GM19395 (cell line): ENCODE measurements around the gene NOS1AP.
A peak's percentile ranks its signal among the peaks of the same experiment; 100 is the strongest.
"Not testable (repeated sequence)": the region's sequence is repeated elsewhere in the genome, so short reads cannot be mapped to it uniquely, and the experiment has no call there.

ENCODE experiments used
- ATAC-seq: cut with Tn5 transposase; IDR thresholded peaks from one replicate; pipeline ENCODE4 v1.9.1; 2021; ENCODE audit warnings: mild to moderate bottlenecking, moderate library complexity; ENCODE audit not compliant: unreplicated experiment

The NOS1AP gene

DNA sequence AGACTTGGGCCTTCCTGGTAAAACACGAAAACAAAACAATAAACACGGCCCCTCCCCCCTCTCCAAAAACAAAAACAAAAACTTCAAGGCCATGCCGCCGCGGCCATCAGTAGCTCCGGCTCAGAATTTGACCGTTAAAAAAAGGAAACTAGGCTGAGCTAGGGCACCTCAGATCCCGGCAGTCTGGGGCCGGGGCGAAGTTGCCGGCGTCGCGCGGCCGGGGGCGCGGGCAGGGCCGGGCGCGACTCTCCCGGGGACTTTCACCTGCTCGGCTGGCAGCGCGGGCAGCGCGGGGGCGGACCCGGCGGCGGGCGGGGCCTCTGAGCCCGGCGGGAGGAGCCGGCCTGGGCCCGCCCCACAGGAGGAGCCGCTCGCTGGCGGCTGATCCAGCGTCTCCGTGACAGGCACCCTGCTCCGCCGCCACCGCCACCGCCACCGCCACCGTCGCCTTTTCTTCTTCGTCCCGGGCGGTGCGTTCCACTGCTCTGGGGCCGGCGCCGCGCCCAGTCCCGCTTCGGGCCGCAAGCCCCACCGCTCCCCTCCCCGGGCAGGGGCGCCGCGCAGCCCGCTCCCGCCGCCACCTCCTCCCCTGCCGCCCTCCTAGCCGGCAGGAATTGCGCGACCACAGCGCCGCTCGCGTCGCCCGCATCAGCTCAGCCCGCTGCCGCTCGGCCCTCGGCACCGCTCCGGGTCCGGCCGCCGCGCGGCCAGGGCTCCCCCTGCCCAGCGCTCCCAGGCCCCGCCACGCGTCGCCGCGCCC, at the start of gene NOS1AP:
NOS1AP (plus strand) TSS at position 358 of the 760 bp plus-strand sequence. CDS start 487 bp downstream, outside the sequence.
- peak; percentile 97 for ATAC-seq

DNA sequence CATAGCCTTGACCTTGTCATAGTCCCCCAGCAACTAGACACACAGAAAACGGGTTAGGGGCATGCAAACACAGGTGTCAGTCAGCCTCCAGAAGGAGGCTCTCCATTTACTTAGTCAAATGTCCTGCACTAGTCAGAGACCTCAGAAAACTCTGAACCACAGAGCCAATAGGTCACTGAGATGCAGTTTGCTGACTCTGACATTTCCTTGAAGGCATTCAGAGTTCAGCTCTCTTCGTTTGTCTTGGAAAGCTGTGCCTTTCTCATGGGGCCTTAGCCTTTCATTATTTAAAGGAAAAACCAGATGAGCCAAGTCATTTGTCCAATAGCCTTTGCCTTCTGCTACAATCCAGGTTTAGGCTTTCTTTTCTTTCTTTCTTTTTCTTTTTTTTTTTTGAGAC, 49.3 kb upstream of the NOS1AP start:
- ATAC-seq = no peak

DNA sequence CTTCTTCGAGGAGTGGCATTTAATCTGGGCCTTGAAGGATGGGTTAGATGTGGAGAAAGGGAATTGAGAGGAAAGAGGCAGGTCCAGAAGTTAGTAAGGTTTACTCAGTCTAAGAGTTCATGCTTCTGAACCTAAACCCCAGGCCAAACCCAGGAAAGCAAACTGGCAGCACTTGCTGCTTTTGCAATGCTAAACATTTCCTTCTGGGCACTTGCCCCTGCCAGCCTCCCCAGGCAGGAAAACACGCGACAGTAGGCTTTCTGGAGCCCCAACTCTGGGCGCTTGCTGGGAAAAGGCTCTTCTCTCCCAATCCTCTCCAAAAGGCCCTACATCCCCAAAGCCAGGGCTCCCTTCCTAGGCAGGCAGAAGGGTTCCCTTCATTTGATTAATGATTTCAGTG, 48.4 kb upstream of the NOS1AP start:
- ATAC-seq = no peak

DNA sequence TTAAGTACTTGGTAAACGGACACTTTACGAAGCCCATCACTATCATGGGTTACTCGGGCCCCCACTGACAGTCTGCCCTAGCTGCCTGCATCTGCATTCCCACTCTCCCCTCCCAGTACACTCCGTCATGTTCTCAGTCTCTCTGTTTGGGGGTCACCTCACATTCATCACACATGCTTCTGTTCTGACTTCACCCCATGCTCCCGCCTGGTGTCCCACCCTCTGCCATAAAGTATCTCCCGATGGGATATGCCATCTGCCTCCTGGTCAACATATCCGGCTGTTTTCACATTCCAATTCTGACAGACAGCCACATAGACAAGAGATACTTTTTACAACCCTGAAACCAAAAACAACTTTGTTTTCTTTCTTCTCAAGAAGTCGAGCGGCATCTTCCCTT, 46.9 kb upstream of the NOS1AP start:
- no peak for ATAC-seq

DNA sequence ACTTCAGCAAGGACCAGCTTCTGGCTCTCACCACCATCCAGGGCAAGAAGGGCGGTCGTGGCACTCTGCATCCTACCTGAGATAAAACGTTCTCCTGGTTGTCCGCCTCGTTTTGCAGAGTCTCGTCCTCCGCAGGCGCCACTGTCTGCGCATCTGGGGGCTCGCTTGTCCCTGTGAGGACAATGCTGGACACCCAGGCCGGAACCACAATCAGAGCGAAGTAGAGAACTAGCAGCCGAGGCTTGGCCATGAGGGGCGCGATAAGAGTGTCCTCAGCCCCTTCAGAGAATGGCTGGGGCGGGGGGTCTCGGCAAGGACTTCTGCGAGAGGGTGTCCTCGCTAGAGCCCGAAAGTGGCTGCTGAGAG, 46.3 kb upstream of the NOS1AP start:
- ATAC-seq = no peak

DNA sequence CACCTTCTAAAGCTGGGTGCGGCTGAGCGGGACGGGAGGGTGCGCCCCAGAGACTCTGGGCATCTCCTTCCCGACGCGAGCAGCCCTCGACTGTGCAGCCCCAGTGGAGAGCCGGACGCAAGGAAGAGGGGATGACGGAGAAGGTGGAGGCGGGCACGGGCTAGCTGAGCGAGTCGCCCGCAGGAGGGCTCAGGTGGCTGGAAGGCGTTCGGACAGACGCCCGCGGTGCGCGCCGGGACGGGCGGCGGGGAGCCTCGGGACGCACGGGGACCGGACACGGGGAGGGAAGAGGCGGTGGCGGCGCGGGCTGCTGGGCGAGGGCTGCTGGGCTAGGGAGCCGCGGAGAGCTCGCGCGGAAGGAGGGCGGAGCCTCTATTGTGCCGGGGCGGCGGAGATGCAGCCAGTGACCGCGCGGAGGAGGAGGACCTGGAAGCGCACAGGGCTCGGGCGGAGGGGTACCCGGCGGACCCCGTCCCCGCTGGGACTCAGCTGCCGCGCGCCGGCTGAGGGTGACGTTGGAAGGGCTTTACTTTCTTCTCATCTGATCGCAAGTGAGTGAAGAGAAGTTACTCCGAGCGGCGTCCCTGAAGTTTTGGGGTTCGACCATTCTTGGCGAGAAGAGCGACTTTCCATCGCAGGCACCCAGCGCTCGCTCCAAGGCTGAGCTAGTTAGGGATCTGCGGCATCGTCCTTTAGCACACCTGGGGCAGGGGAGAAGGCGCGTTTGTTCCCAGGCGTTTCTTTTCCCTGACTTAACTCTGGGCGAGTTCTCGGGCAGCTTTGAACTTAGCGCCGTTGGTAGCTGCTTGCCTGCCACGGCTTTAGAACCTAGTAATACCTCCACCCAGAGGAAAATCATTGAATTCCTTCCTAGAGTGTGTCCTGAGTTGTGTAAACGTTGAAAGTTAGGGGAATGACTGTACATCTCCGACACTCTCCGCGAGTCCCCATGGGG, 45.7 kb upstream of the NOS1AP start, which contains the start of gene OLFML2B:
OLFML2B (minus strand) TSS at position 323 of the 955 bp plus-strand sequence. CDS start 439 bp downstream, outside the sequence.
- peak; percentile 81 for ATAC-seq

DNA sequence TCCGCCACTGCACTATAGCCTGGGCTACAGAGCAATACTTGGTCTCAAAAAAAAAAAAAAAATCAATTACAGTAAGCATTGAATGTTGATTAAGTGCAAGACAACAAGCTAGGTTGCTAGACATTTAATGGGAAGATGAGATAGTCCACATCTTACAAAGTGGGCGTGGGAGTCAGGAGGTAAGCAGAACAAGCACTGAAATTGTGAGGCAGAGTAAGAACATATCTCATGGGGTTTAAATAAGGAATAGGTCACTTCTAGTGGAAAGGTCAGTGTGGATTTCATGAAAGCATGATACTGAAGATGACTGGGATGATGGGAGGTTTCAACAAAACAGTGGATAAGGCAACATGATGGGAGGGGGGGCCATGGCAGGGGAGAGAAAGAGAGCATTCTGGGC, 44.0 kb upstream of the NOS1AP start:
- no peak for ATAC-seq

DNA sequence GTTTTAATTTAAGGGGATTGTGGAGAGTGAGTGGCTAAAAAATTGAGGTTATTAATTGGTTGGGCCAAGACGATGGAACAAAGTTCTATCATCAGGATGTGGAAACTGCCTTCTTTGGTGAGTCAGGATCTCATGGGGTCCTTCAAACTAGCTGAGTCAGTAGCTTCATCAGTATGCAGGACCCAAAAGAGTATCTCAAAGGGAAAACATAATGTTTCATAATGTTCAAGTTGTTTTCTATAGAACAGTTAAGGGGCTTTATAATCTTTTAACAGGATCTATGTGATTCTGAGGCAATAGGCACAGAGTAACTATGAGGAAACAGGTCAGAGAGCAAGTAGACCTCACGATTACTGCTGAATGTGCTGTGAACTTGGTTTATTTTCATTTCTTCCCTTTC, 42.6 kb upstream of the NOS1AP start:
- no peak for ATAC-seq

DNA sequence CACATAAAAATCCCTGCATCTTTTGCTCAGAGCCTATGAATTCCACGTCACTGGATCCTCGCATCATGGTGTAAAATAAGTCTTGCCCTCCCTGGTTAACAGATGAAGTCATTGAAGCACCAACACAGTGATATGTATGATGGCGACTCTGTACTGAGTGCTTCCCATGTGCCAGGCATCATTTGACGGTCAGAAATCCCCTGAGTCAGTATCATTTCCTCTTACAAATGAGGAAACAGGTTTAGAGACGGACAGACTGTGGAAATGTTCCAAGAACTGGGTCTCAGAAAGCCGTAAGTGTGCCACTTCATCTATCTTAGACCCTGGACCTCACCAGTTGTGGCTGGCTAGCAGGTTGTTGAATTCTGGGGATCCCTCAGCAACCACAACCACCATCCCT, 40.8 kb upstream of the NOS1AP start:
- ATAC-seq = no peak

DNA sequence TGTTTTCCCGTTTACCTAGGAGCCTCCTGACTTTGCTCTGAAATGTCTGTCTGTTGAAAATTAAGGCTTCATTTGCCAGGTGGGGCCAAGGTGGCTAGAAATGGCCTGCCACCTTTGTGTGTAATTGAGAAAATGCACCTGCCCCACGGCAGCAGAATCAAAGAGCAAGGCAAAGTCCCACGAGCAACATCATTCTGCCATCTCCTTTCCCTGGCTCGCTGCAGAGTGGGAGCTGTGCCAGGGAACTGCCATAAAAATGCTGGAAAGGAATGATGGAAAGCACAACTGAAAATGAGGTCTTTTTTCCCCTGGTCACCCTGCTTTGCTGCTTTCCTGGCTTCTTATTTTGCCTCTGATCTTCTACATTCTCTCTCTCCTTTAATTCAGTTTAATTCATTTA, 40.3 kb upstream of the NOS1AP start:
- ATAC-seq = no peak

DNA sequence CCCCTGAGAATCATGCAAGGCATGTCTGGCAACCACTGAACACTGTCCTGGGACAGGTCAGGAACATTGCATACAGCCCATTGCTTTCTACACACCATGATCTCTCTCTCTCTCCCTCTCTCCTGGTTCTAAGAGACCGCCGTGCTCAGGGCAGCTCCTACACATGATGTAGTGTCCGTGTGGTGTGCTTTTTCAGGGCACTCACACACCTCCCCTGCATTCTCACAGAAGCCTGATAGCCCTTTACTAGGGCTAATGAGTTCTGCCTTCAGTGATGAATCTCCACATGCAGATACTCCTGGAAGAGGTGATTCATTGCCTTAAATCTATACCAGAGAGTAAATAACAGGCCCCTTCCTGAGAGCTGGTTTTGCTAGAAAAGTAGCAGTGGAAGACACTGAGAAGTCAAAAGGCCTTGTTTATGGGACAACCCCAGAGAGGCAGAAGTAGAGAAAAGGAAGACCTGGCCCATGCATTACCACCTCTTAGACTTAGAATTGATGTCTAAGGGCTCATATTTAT, 38.7 kb upstream of the NOS1AP start:
- no peak for ATAC-seq

DNA sequence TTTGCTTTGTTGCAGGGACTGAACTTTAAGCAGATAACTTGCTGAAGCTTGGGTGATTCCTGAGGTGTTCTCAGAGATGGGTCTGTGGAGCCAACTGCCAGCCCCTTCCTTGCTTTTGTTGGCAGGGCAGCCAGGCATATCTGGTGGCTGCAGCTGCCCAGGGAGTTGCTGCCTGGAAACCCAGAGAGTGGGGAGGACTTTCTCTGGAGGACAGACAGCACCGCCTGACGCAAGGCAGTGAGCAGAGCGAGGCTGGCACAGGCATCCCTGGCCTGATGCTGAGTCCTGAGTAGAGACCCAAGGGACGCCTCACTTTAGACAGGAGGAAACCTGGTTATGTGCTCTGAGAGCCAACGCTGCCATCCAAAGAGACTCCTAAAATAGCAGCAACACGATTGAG, 36.1 kb upstream of the NOS1AP start:
- no peak for ATAC-seq

DNA sequence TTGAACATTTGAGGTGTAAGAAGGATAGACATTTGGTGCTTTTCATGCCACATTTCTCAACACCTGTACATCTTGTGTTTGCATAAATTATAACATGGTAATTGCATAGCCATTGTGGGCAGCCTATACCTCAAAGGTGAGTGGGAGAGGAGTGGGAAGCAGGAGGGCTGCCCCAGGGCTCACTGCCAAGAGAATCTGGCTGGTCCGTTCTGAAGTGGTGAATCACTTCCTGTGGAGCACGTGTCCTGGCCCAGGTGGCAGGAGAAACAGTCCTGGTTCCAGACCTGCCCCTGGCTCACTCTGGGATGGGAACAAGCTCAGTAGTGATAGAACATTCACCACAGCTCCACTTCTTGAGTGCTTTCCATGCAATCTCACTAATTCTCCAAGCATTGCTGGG, 34.2 kb upstream of the NOS1AP start:
- no peak for ATAC-seq

DNA sequence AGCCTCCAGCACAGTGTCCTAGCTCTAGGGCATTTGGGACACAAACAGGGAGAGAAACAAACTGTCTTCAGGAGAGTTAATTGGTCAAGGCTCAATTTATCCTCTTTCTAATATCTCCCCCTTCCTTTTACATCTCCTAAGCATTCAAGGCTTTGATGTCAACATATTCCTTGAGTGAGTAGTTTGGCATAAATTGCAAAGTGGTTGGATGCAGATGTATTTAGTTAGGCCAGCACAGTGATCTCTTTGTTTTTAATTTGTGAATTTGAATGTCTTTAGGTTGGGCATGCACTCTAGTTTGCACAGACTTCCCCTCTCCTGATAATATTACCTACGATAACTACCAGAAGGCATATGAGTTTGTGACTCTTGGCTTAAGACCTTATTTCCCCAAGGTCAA, 33.3 kb upstream of the NOS1AP start:
- ATAC-seq = no peak

DNA sequence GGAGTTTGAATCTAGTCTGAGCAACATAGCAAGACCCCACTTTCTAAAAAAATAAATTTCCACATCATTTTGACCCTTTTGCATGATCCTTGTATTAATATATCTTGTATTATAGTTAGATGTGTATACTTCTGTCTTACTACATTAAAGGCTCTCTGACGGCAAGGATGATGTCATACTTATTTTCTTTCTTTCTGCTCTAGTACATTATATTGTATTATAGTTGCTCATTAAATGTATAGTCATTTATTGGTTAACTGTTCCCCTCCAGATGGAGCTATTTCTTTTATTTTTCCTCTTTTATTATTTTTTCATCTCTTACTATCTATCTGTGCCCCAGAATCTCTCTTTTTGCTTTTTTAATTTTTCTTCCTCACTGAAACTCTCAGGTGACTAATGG, 30.9 kb upstream of the NOS1AP start:
- no peak for ATAC-seq

DNA sequence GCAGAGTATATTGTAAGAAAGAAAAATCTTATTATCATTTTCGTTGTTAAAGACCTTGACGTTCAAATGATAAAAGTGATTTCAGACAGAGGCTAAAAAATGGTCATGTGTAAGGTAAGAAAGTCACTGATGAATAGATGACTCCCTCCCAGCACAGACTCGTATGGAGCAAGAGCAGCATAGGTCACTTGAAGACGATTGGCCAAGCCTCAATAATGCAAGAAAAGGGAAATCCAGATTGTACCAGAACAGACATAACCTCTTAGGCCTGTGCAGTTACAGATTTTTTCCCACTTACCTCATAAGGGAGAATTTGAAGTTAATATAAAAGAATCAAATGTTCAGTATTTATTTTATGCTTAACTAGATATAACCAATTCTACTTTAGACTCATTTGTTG, 29.5 kb upstream of the NOS1AP start:
- no peak for ATAC-seq

DNA sequence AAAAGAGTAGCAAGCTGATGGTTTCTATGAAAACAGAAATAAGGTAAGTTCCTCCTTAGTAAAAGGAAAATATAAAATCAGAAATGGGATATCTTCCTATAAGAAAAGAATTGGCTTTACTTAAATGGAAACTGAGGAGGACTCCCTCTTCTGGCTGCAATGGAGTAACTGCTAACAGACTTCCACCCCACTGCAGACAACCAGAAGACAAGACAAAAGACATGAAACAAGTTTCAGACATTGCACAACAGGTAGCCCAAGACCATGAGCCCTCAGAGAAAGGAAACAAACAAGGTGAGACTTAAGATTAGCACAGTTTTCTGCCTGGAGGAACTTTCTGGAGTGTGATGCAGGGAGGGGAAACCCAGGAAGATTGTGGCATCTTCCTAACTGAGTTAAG, 28.8 kb upstream of the NOS1AP start:
- ATAC-seq = no peak

DNA sequence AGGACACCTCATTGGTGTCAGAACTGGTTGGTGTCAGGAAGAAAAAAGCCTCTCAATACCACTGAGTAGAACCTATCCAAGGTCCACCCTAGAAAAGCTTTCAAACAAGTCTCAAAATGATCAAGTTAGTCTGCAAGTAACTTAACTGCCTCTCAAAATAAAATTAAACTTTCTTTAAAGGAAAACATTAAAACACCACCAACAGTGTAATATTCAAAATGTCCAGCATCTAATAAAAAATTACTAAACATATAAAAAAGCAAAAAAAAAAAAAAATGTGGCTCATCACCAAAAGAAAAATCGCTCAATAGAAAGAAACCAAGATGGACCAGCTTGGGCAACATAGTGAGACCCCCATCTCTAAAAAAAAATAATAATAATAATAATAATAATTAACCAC, 27.1 kb upstream of the NOS1AP start:
- no peak for ATAC-seq

DNA sequence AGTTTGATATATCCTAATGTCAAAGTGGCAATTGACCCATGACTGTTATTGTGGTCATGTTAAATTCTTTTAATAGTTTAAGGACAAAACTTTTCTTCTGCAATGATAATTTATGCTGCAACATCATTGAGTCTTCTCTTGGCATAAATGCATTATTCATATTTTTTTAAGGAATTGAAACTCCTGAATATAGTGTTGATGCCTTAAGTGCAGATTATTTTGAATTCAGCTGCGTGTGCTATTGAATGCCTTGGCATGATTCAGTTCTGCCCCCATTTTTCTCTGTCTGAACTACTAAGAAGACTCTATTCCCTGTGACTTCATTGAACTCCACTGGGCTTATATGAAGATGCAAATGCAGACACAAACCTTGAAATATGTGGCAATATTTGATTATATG, 22.6 kb upstream of the NOS1AP start:
- no peak for ATAC-seq

DNA sequence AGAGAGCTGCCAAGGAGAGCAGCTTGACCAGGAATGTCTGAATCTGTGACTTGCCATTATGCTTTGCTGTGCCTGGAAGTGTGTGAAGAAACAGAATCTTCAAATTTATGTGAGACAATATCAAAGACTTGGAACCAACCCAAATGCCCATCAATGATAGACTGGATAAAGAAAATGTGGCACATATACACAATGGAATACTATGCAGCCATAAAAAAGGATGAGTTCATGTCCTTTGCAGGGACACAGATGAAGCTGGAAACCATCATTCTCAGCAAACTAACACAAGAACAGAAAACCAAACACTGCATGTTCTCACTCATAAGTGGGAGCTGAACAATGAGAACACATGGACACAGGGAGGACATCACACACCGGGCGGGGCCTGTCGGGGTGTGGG, 15.5 kb upstream of the NOS1AP start:
- not testable (repeated sequence) for ATAC-seq

DNA sequence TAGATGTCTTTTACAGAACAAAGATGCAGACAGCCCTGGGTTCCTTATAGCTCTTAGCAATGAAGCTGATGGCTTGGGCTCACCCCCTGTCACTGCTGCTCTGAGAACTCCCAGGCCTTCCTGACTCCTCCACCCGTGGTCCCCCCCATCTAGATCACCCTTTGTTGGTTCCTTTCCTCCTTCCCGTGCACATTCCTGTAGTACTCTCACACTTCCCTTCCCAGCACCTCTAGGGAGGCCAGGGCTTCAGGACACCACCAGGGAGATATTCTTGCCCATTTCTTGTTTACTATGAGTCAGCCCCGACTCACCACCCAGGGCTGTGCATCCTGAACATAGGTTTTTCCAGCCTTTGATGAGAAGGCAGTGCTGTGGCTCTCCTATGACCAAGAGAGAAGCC, 14.4 kb upstream of the NOS1AP start:
- ATAC-seq = no peak

DNA sequence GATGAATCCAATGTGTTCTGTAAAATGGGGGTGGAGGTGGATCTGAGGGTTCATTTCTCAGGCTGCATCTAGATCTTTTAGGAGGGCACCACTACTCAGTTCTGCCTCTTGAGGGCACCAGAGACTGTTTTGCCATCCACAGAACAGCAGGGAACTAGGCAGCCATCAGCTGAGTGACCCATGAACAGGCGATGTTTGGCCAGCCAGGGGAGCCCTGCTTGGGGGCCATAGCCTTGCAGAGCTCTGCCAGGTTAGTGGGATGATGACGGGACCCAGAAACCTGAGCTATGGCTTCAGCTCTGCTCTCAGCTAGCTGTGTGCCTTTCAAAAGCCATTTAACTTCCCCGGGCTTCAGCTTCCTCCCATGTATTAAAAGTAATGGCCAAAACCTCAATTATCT, 13.4 kb upstream of the NOS1AP start:
- peak; percentile 72 for ATAC-seq
